HEK293 (cell line): ENCODE measurements around the gene ZNF385D.

ENCODE experiments used
- CTCF ChIA-PET: fragments of 350-600 bp; formaldehyde crosslinking; extraction: SDS; loops from one replicate; lab custom pipeline; 2021; ENCODE audit warnings: antibody characterized with exemption; lab: Yijun Ruan, JAX
- POLR2A ChIA-PET: fragments of 300-600 bp; formaldehyde crosslinking; extraction: SDS; loops from one replicate; lab custom pipeline; 2020; ENCODE audit warnings: antibody characterized with exemption, inconsistent platforms; lab: Yijun Ruan, JAX
- H3K27ac ChIP-seq: fragments of 200-500 bp; sonication (Bioruptor generic); 2 replicates; pipeline ENCODE4 v1.5.1; 2014; ENCODE audit warnings: low read depth, low read length, control low read depth, inconsistent platforms; ENCODE audit errors: extremely low read depth
- H3K36me3 ChIP-seq, 2 experiments: fragments of 200-500 bp in 1 of 2; sonication (Bioruptor generic) in 1 of 2; 1 replicate in 1 of 2; 2 replicates in 1 of 2; pipeline ENCODE4 v1.5.1; 2014 to 2017; ENCODE audit warnings: inconsistent platforms in 2 of 2, low read length in 2 of 2; ENCODE audit not compliant: control insufficient read depth in 2 of 2, insufficient read depth in 1 of 2
- H3K4me1 ChIP-seq: fragments of 200-500 bp; sonication (Bioruptor generic); 2 replicates; pipeline ENCODE4 v1.5.1; 2014; ENCODE audit warnings: mild to moderate bottlenecking, low read length, inconsistent platforms; ENCODE audit not compliant: control insufficient read depth, insufficient read depth
- H3K4me3 ChIP-seq: 2 replicates; pipeline ENCODE4 v1.5.1; 2011; ENCODE audit warnings: low read depth, mild to moderate bottlenecking, control low read depth, low read length, moderate library complexity
- H3K9me3 ChIP-seq: fragments of 200-500 bp; sonication (Bioruptor generic); 2 replicates; pipeline ENCODE4 v1.5.1; 2014; ENCODE audit warnings: low read depth, low read length, inconsistent platforms; ENCODE audit not compliant: control insufficient read depth, insufficient read depth
- GFI1B ChIP-seq: fragments of 450-650 bp; formaldehyde crosslinking; IDR thresholded peaks from 2 replicates; pipeline ENCODE4 v1.5.1; 2016; ENCODE audit warnings: missing biosample characterization, missing genetic modification characterization
- MZF1 ChIP-seq: fragments of 450-650 bp; formaldehyde crosslinking; IDR thresholded peaks from 2 replicates; pipeline ENCODE4 v1.5.1; 2017; ENCODE audit warnings: missing biosample characterization, missing genetic modification characterization, borderline replicate concordance
- SALL2 ChIP-seq: fragments of 450-650 bp; formaldehyde crosslinking; IDR thresholded peaks from 2 replicates; pipeline ENCODE4 v1.5.0; 2017; ENCODE audit warnings: missing biosample characterization, mild to moderate bottlenecking, missing genetic modification characterization, borderline replicate concordance
- ZBTB11 ChIP-seq: fragments of 450-650 bp; formaldehyde crosslinking; conservative IDR thresholded peaks from 2 replicates; pipeline ENCODE4 v1.5.1; 2016; ENCODE audit warnings: low read depth, missing biosample characterization, missing genetic modification characterization
- ZFP41 ChIP-seq: fragments of 450-650 bp; formaldehyde crosslinking; IDR thresholded peaks from 2 replicates; pipeline ENCODE4 v1.5.1; 2016; ENCODE audit warnings: missing biosample characterization, missing genetic modification characterization, borderline replicate concordance
- ZNF155 ChIP-seq: fragments of 450-650 bp; formaldehyde crosslinking; IDR thresholded peaks from 2 replicates; pipeline ENCODE4 v1.5.1; 2016; ENCODE audit warnings: missing biosample characterization, missing genetic modification characterization
- ZNF169 ChIP-seq: fragments of 450-650 bp; formaldehyde crosslinking; IDR thresholded peaks from 2 replicates; pipeline ENCODE4 v1.5.1; 2016; ENCODE audit warnings: missing biosample characterization, missing genetic modification characterization
- ZNF211 ChIP-seq: fragments of 450-650 bp; formaldehyde crosslinking; IDR thresholded peaks from 2 replicates; pipeline ENCODE4 v1.5.1; 2016; ENCODE audit warnings: low read depth, missing biosample characterization, missing genetic modification characterization
- ZNF239 ChIP-seq: fragments of 450-650 bp; formaldehyde crosslinking; IDR thresholded peaks from 2 replicates; pipeline ENCODE4 v1.5.1; 2016; ENCODE audit warnings: missing biosample characterization, missing genetic modification characterization
- ZNF426 ChIP-seq: fragments of 450-650 bp; formaldehyde crosslinking; IDR thresholded peaks from 2 replicates; pipeline ENCODE4 v1.5.1; 2017; ENCODE audit warnings: missing biosample characterization, missing genetic modification characterization, mild to moderate bottlenecking, inconsistent platforms, moderate library complexity
- ZNF530 ChIP-seq: fragments of 450-650 bp; formaldehyde crosslinking; IDR thresholded peaks from 2 replicates; pipeline ENCODE4 v1.5.1; 2016; ENCODE audit warnings: low read depth, missing biosample characterization, missing genetic modification characterization
- ZNF561 ChIP-seq: fragments of 450-650 bp; IDR thresholded peaks from 2 replicates; pipeline ENCODE4 v1.5.1; 2018; ENCODE audit warnings: missing biosample characterization, missing genetic modification characterization, borderline replicate concordance
- TF ChIP-seq, protein P1 (sequence below): fragments of 450-650 bp; formaldehyde crosslinking; IDR thresholded peaks from 2 replicates; pipeline ENCODE4 v1.5.1; 2017; ENCODE audit warnings: missing biosample characterization, missing genetic modification characterization
- TF ChIP-seq, protein P2 (sequence below): fragments of 450-650 bp; formaldehyde crosslinking; IDR thresholded peaks from 2 replicates; pipeline ENCODE4 v1.5.1; 2016; ENCODE audit warnings: missing biosample characterization, missing genetic modification characterization, borderline replicate concordance
- TF ChIP-seq, protein P3 (sequence below): fragments of 450-650 bp; formaldehyde crosslinking; IDR thresholded peaks from 2 replicates; pipeline ENCODE4 v1.5.1; 2016; ENCODE audit warnings: missing biosample characterization, missing genetic modification characterization

ZNF385D gene

GRCh38 chr3:21520106-21520963, 230.7 kb downstream of the ZNF385D start (continued):
- TF ChIP-seq, protein P1, sequence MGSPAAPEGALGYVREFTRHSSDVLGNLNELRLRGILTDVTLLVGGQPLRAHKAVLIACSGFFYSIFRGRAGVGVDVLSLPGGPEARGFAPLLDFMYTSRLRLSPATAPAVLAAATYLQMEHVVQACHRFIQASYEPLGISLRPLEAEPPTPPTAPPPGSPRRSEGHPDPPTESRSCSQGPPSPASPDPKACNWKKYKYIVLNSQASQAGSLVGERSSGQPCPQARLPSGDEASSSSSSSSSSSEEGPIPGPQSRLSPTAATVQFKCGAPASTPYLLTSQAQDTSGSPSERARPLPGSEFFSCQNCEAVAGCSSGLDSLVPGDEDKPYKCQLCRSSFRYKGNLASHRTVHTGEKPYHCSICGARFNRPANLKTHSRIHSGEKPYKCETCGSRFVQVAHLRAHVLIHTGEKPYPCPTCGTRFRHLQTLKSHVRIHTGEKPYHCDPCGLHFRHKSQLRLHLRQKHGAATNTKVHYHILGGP (tag by site-specific recombination): no peak
- TF ChIP-seq ZNF561 (no peak), ZNF239 (tag by site-specific recombination) (no peak)

GRCh38 chr3:21517184-21517583, 233.8 kb downstream of the ZNF385D start:
- no peak overlapping the region for H3K4me3 ChIP-seq
- CTCF ChIA-PET: no interaction called here
- TF ChIP-seq ZBTB11 (tag by site-specific recombination) (no peak), SALL2 (tag by site-specific recombination) (no peak)
- TF ChIP-seq, all 188 proteins: peak for 0
- H3K27ac ChIP-seq: no peak overlapping the region
- H3K9me3 ChIP-seq: no peaks in the 10 kb centered on the region
- no peaks in the 10 kb centered on the region for H3K36me3 ChIP-seq
- POLR2A ChIA-PET: no interaction called here
- no peaks in the 10 kb centered on the region for H3K4me1 ChIP-seq

GRCh38 chr3:21515417-21515816, 235.6 kb downstream of the ZNF385D start:
- no peak overlapping the region for H3K4me3 ChIP-seq
- no peaks in the 10 kb centered on the region for H3K36me3 ChIP-seq
- ChIA-PET CTCF (no interaction called here), POLR2A (no interaction called here)
- H3K4me1 ChIP-seq: no peaks in the 10 kb centered on the region
- H3K27ac ChIP-seq: no peak overlapping the region
- no peaks in the 10 kb centered on the region for H3K9me3 ChIP-seq
- TF ChIP-seq, protein P2, sequence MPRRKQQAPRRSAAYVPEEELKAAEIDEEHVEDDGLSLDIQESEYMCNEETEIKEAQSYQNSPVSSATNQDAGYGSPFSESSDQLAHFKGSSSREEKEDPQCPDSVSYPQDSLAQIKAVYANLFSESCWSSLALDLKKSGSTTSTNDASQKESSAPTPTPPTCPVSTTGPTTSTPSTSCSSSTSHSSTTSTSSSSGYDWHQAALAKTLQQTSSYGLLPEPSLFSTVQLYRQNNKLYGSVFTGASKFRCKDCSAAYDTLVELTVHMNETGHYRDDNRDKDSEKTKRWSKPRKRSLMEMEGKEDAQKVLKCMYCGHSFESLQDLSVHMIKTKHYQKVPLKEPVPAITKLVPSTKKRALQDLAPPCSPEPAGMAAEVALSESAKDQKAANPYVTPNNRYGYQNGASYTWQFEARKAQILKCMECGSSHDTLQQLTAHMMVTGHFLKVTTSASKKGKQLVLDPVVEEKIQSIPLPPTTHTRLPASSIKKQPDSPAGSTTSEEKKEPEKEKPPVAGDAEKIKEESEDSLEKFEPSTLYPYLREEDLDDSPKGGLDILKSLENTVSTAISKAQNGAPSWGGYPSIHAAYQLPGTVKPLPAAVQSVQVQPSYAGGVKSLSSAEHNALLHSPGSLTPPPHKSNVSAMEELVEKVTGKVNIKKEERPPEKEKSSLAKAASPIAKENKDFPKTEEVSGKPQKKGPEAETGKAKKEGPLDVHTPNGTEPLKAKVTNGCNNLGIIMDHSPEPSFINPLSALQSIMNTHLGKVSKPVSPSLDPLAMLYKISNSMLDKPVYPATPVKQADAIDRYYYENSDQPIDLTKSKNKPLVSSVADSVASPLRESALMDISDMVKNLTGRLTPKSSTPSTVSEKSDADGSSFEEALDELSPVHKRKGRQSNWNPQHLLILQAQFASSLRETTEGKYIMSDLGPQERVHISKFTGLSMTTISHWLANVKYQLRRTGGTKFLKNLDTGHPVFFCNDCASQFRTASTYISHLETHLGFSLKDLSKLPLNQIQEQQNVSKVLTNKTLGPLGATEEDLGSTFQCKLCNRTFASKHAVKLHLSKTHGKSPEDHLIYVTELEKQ (tag by site-specific recombination): no peak
- TF ChIP-seq ZNF426 (tag by site-specific recombination) (no peak), ZFP41 (no peak), ZNF169 (tag by site-specific recombination) (no peak), GFI1B (tag by site-specific recombination) (no peak), ZNF155 (no peak), ZNF530 (no peak), MZF1 (no peak), ZNF211 (tag by site-specific recombination) (no peak)
- TF ChIP-seq, protein P3, sequence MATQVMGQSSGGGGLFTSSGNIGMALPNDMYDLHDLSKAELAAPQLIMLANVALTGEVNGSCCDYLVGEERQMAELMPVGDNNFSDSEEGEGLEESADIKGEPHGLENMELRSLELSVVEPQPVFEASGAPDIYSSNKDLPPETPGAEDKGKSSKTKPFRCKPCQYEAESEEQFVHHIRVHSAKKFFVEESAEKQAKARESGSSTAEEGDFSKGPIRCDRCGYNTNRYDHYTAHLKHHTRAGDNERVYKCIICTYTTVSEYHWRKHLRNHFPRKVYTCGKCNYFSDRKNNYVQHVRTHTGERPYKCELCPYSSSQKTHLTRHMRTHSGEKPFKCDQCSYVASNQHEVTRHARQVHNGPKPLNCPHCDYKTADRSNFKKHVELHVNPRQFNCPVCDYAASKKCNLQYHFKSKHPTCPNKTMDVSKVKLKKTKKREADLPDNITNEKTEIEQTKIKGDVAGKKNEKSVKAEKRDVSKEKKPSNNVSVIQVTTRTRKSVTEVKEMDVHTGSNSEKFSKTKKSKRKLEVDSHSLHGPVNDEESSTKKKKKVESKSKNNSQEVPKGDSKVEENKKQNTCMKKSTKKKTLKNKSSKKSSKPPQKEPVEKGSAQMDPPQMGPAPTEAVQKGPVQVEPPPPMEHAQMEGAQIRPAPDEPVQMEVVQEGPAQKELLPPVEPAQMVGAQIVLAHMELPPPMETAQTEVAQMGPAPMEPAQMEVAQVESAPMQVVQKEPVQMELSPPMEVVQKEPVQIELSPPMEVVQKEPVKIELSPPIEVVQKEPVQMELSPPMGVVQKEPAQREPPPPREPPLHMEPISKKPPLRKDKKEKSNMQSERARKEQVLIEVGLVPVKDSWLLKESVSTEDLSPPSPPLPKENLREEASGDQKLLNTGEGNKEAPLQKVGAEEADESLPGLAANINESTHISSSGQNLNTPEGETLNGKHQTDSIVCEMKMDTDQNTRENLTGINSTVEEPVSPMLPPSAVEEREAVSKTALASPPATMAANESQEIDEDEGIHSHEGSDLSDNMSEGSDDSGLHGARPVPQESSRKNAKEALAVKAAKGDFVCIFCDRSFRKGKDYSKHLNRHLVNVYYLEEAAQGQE: no peak
